ENCODE results near the gene CDKL5. TPM values are rescaled to one million over a fixed set of nuclear protein-coding genes. Genes with fewer than 3 reads are reported as not detected.

Gene CDKL5
- total and polyA plus RNA-seq, 2 donors (not counting 1 experiment from before 2014, with no cell fraction given), result 0.72 to 4.6 TPM

- ATAC-seq (ENCODE audit: low read depth) (no peak), DNase-seq (no peak)
- no peaks in the 10 kb centered on the region for H3K79me2 ChIP-seq (ENCODE audit: control insufficient read depth, insufficient read depth, low read length)
- H2AFZ ChIP-seq (ENCODE audit: insufficient read depth, low read depth, low read length, poor library complexity, severe bottlenecking), result no peak overlapping the region
- CTCF ChIA-PET, result no interaction called here
- no peak overlapping the region for H3K4me3 ChIP-seq (ENCODE audit: control extremely low read depth in 1 of 5, extremely low read depth in 1 of 5, insufficient read depth in 1 of 5, low read depth in 2 of 5, low read length in 4 of 5)
- no peak overlapping the region for H3K27ac Mint-ChIP-seq
- no peak overlapping the region for H3K27ac ChIP-seq (ENCODE audit: low read length in 2 of 2)
- no peaks in the 10 kb centered on the region for H3K27me3 Mint-ChIP-seq
- no peak overlapping the region for H3K4me3 Mint-ChIP-seq
- no peaks in the 10 kb centered on the region for H3K36me3 ChIP-seq (replicated peaks in 1 of 2; ENCODE audit: control extremely low read depth in 1 of 2, control insufficient read depth in 1 of 2, extremely low read depth in 1 of 2, insufficient read depth in 2 of 2, low read length in 1 of 2)
- H3K4me1 Mint-ChIP-seq, result no peaks in the 10 kb centered on the region
- no peak overlapping the region for H3K9ac ChIP-seq (ENCODE audit: low read length)
- intact Hi-C loops (cut with micrococcal nuclease), result no loop called here
- H3K27me3 ChIP-seq (replicated peaks in 1 of 4; ENCODE audit: control extremely low read depth in 1 of 4, control insufficient read depth in 3 of 4, insufficient read depth in 4 of 4, low read length in 3 of 4), result no peaks in the 10 kb centered on the region
- POLR2A ChIA-PET, result no interaction called here
- no peaks in the 10 kb centered on the region for H3K9me3 ChIP-seq (ENCODE audit: control extremely low read depth in 1 of 3, control insufficient read depth in 2 of 3, insufficient read depth in 1 of 3, low read length in 2 of 3)
- H4K20me1 ChIP-seq (ENCODE audit: control insufficient read depth, insufficient read depth, low read length, poor library complexity, severe bottlenecking), result no peaks in the 10 kb centered on the region
- TF ChIP-seq CTCF (IDR thresholded peaks at IDR 0.05) (no peak), EZH2 (IDR thresholded peaks at IDR 0.05; ENCODE audit: borderline replicate concordance, insufficient read depth, low read depth, low read length, poor library complexity, severe bottlenecking) (no peak)
- H3K4me1 ChIP-seq (ENCODE audit: control insufficient read depth in 2 of 2, insufficient read depth in 2 of 2, low read length in 2 of 2), result no peaks in the 10 kb centered on the region
- H3K9me3 Mint-ChIP-seq (ENCODE audit: insufficient read depth), result no peaks in the 10 kb centered on the region
- no CpG with 5 or more reads among the region's 3 CpGs for WGBS (ENCODE audit: insufficient coverage)
- H3K4me2 ChIP-seq (replicated peaks; ENCODE audit: low read depth, low read length, poor library complexity, severe bottlenecking), result no peak overlapping the region
These were observed 23.0 kb downstream of the CDKL5 start for GRCh38 chrX:18448416-18448815.

GRCh38 chrX:18449236-18449635 is 23.8 kb downstream of the CDKL5 start:
- intact Hi-C loops (cut with micrococcal nuclease), result no loop called here
- no peak for ATAC-seq (ENCODE audit: low read depth)
- Histone ChIP-seq H2AFZ (ENCODE audit: insufficient read depth, low read depth, low read length, poor library complexity, severe bottlenecking) (no peak overlapping the region), H3K4me1 (ENCODE audit: control insufficient read depth in 2 of 2, insufficient read depth in 2 of 2, low read length in 2 of 2) (no peaks in the 10 kb centered on the region), H3K9me3 (ENCODE audit: control extremely low read depth in 1 of 3, control insufficient read depth in 2 of 3, insufficient read depth in 1 of 3, low read length in 2 of 3) (no peaks in the 10 kb centered on the region), H3K27ac (ENCODE audit: low read length in 2 of 2) (no peak overlapping the region), H3K79me2 (ENCODE audit: control insufficient read depth, insufficient read depth, low read length) (no peaks in the 10 kb centered on the region), H3K9ac (ENCODE audit: low read length) (no peak overlapping the region), H3K36me3 (replicated peaks in 1 of 2; ENCODE audit: control extremely low read depth in 1 of 2, control insufficient read depth in 1 of 2, extremely low read depth in 1 of 2, insufficient read depth in 2 of 2, low read length in 1 of 2) (no peaks in the 10 kb centered on the region), H4K20me1 (ENCODE audit: control insufficient read depth, insufficient read depth, low read length, poor library complexity, severe bottlenecking) (no peaks in the 10 kb centered on the region), H3K4me3 (ENCODE audit: control extremely low read depth in 1 of 5, extremely low read depth in 1 of 5, insufficient read depth in 1 of 5, low read depth in 2 of 5, low read length in 4 of 5) (no peak overlapping the region), H3K4me2 (replicated peaks; ENCODE audit: low read depth, low read length, poor library complexity, severe bottlenecking) (no peak overlapping the region), H3K27me3 (replicated peaks in 1 of 4; ENCODE audit: control extremely low read depth in 1 of 4, control insufficient read depth in 3 of 4, insufficient read depth in 4 of 4, low read length in 3 of 4) (no peaks in the 10 kb centered on the region)
- no peak for DNase-seq
- H3K27me3 Mint-ChIP-seq, result no peaks in the 10 kb centered on the region
- CTCF ChIA-PET, result no interaction called here
- H3K4me3 Mint-ChIP-seq, result no peak overlapping the region
- POLR2A ChIA-PET, result no interaction called here
- H3K27ac Mint-ChIP-seq, result no peak overlapping the region
- TF ChIP-seq CTCF (IDR thresholded peaks at IDR 0.05), result no peak
- TF ChIP-seq EZH2 (IDR thresholded peaks at IDR 0.05; ENCODE audit: borderline replicate concordance, insufficient read depth, low read depth, low read length, poor library complexity, severe bottlenecking), result no peak
- no CpG with 5 or more reads among the region's 4 CpGs for WGBS (ENCODE audit: insufficient coverage)
- H3K9me3 Mint-ChIP-seq (ENCODE audit: insufficient read depth), result no peaks in the 10 kb centered on the region
- no peaks in the 10 kb centered on the region for H3K4me1 Mint-ChIP-seq

Measured in B cell (primary cell).